ENCODE results near the gene NR4A2. TPM values are rescaled to one million over a fixed set of nuclear protein-coding genes. Genes with fewer than 3 reads are reported as not detected.

The NR4A2 gene
- 1 to 10 TPM in 1 of 4 donors, under 1 TPM in 3; 0.53 to 3.1 (median 0.84) TPM for polyA plus RNA-seq (ENCODE audit: insufficient read length in 4 of 4)

- no peak for DNase-seq (ENCODE audit: low read depth in 4 of 4, low spot score in 3 of 4)
These were observed at the start of gene NR4A2 for GRCh38 chr2:156332534-156333273. Gene NR4A2, minus strand, starts transcription at chr2:156332721. Its CDS starts 2,535 bp downstream, at chr2:156330186.

- DNase-seq (ENCODE audit: low read depth in 4 of 4, low spot score in 3 of 4): peak in 1 of 4 donors; percentile 25
These were observed 47.7 kb upstream of the NR4A2 start for GRCh38 chr2:156380117-156380645.

GRCh38 chr2:156379714-156380113 lies 47.2 kb upstream of the NR4A2 start:
- no peak for DNase-seq (ENCODE audit: low read depth in 4 of 4, low spot score in 3 of 4)

GRCh38 chr2:156379071-156379470 lies 46.5 kb upstream of the NR4A2 start:
- DNase-seq (ENCODE audit: low read depth in 4 of 4, low spot score in 3 of 4): no peak

- no peak for DNase-seq (ENCODE audit: low read depth in 4 of 4, low spot score in 3 of 4)
These were observed 34.2 kb upstream of the NR4A2 start for GRCh38 chr2:156366753-156367152.

- DNase-seq (ENCODE audit: low read depth in 4 of 4, low spot score in 3 of 4): no peak
These were observed 30.6 kb upstream of the NR4A2 start for GRCh38 chr2:156363141-156363540.

- DNase-seq (ENCODE audit: low read depth in 4 of 4, low spot score in 3 of 4): no peak
These were observed 23.7 kb upstream of the NR4A2 start for GRCh38 chr2:156356014-156356754.

- DNase-seq (ENCODE audit: low read depth in 4 of 4, low spot score in 3 of 4): no peak
These were observed 20.4 kb upstream of the NR4A2 start for GRCh38 chr2:156352911-156353310.

GRCh38 chr2:156350374-156351142 lies 18.0 kb upstream of the NR4A2 start:
- no peak for DNase-seq (ENCODE audit: low read depth in 4 of 4, low spot score in 3 of 4)

GRCh38 chr2:156349605-156350004 lies 17.1 kb upstream of the NR4A2 start:
- DNase-seq (ENCODE audit: low read depth in 4 of 4, low spot score in 3 of 4): no peak

GRCh38 chr2:156349161-156349560 lies 16.6 kb upstream of the NR4A2 start:
- no peak for DNase-seq (ENCODE audit: low read depth in 4 of 4, low spot score in 3 of 4)

GRCh38 chr2:156347431-156347830 lies 14.9 kb upstream of the NR4A2 start:
- DNase-seq (ENCODE audit: low read depth in 4 of 4, low spot score in 3 of 4): no peak

GRCh38 chr2:156346731-156347130 lies 14.2 kb upstream of the NR4A2 start:
- DNase-seq (ENCODE audit: low read depth in 4 of 4, low spot score in 3 of 4): no peak

- DNase-seq (ENCODE audit: low read depth in 4 of 4, low spot score in 3 of 4): no peak
These were observed 13.1 kb upstream of the NR4A2 start for GRCh38 chr2:156345582-156345981.

- DNase-seq (ENCODE audit: low read depth in 4 of 4, low spot score in 3 of 4): no peak
These were observed 11.4 kb upstream of the NR4A2 start for GRCh38 chr2:156343940-156344301.

- no peak for DNase-seq (ENCODE audit: low read depth in 4 of 4, low spot score in 3 of 4)
These were observed 10.8 kb upstream of the NR4A2 start for GRCh38 chr2:156343096-156343939.

- peak in 2 of 4 donors; percentile 81 to 84 for DNase-seq (ENCODE audit: low read depth in 4 of 4, low spot score in 3 of 4)
These were observed 10.0 kb upstream of the NR4A2 start for GRCh38 chr2:156342254-156343095.

- DNase-seq (ENCODE audit: low read depth in 4 of 4, low spot score in 3 of 4): peak in 1 of 4 donors; percentile 69
These were observed 9.1 kb upstream of the NR4A2 start for GRCh38 chr2:156341452-156342253.

All from right renal pelvis (tissue), 4 donors.